ENCODE data around the gene PRMT2.
"Not testable (repeated sequence)": the region's sequence is repeated elsewhere in the genome, so short reads cannot be mapped to it uniquely, and the experiment has no call there.

PRMT2 gene

GRCh38 chr21:46668904-46669303 is 33.4 kb downstream of the PRMT2 start:
- DNase-seq (ENCODE audit: low read depth): not testable (repeated sequence)

- DNase-seq (ENCODE audit: low read depth): no peak
Observed at GRCh38 chr21:46674430-46675007, 39.0 kb downstream of the PRMT2 start.

- DNase-seq (ENCODE audit: low read depth): no peak
Observed at GRCh38 chr21:46675595-46676280, 40.3 kb downstream of the PRMT2 start.

DNA sequence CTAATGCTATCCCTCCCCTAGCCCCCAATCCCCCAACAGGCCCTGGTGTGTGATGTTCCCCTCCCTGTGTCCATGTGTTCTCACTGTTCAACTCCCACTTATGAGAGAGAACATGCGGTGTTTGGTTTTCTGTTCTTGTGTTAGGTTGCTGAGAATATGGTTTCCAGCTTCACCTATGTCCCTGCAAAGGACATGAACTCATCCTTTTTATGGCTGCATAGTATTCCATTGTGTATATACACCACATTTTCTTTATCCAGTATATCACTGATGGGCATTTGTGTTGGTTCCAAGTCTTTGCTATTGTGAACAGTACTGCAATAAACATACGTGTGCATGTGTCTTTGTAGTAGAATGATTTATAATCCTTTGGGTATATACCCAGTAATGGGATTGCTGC is 41.1 kb downstream of the PRMT2 start:
- not testable (repeated sequence) for DNase-seq (ENCODE audit: low read depth)

GRCh38 chr21:46681593-46681992 is 46.1 kb downstream of the PRMT2 start:
- not testable (repeated sequence) for DNase-seq (ENCODE audit: low read depth)

- not testable (repeated sequence) for DNase-seq (ENCODE audit: low read depth)
Observed at GRCh38 chr21:46698652-46699051, 63.2 kb downstream of the PRMT2 start.

- DNase-seq (ENCODE audit: low read depth): not testable (repeated sequence)
Observed at GRCh38 chr21:46699104-46699503, 63.6 kb downstream of the PRMT2 start.

Measured in stimulated activated CD8-positive, alpha-beta memory T cell treated with anti-CD3 and anti-CD28 coated beads, Interleukin-12 subunit alpha, Interleukin-12 subunit beta, amount 100 ng/mL, for 4 hours (primary cell).